HEK293 (cell line): ENCODE results near the gene TMC6.
A peak's percentile ranks its signal among the peaks of the same experiment; 100 is the strongest.

Source experiments
- GLI2 ChIP-seq: fragments of 450-650 bp; formaldehyde crosslinking; IDR thresholded peaks from 2 replicates; pipeline ENCODE4; 2017; ENCODE audit warnings: missing biosample characterization, missing genetic modification characterization, low read depth, borderline replicate concordance
- HOXD13 ChIP-seq: sonication (generic); formaldehyde crosslinking; IDR thresholded peaks from 2 replicates; pipeline ENCODE4 v1.8.0; 2022; ENCODE audit warnings: missing genetic modification reagents, borderline replicate concordance
- KLF1 ChIP-seq: fragments of 450-650 bp; formaldehyde crosslinking; IDR thresholded peaks from 2 replicates; pipeline ENCODE4 v1.5.1; 2016; ENCODE audit warnings: missing biosample characterization, missing genetic modification characterization
- KLF16 ChIP-seq: fragments of 450-650 bp; formaldehyde crosslinking; IDR thresholded peaks from 2 replicates; pipeline ENCODE4 v1.5.1; 2017; ENCODE audit warnings: missing biosample characterization, missing genetic modification characterization
- KLF9 ChIP-seq: fragments of 450-650 bp; formaldehyde crosslinking; IDR thresholded peaks from 2 replicates; pipeline ENCODE4 v1.5.1; 2016; ENCODE audit warnings: missing biosample characterization, missing genetic modification characterization, low read depth
- MYNN ChIP-seq: fragments of 450-650 bp; formaldehyde crosslinking; IDR thresholded peaks from 2 replicates; pipeline ENCODE4 v1.5.1; 2016; ENCODE audit warnings: missing biosample characterization, missing genetic modification characterization, borderline replicate concordance
- SP7 ChIP-seq: fragments of 450-650 bp; formaldehyde crosslinking; IDR thresholded peaks from 2 replicates; pipeline ENCODE4 v1.5.1; 2016; ENCODE audit warnings: missing biosample characterization, missing genetic modification characterization
- WT1 ChIP-seq: fragments of 450-650 bp; formaldehyde crosslinking; IDR thresholded peaks from 2 replicates; pipeline ENCODE4 v1.5.1; 2016; ENCODE audit warnings: missing biosample characterization, missing genetic modification characterization
- YY2 ChIP-seq: fragments of 450-650 bp; formaldehyde crosslinking; IDR thresholded peaks from 2 replicates; pipeline ENCODE4 v1.5.1; 2016; ENCODE audit warnings: missing biosample characterization, missing genetic modification characterization
- ZFHX2 ChIP-seq: fragments of 450-650 bp; formaldehyde crosslinking; conservative IDR thresholded peaks from 2 replicates; pipeline ENCODE4 v1.5.1; 2016; ENCODE audit warnings: missing biosample characterization, missing genetic modification characterization
- ZNF311 ChIP-seq: fragments of 450-650 bp; formaldehyde crosslinking; IDR thresholded peaks from 2 replicates; pipeline ENCODE4 v1.5.1; 2017; ENCODE audit warnings: missing biosample characterization, missing genetic modification characterization, borderline replicate concordance
- ZNF324 ChIP-seq: fragments of 450-650 bp; formaldehyde crosslinking; IDR thresholded peaks from 2 replicates; pipeline ENCODE4 v1.5.1; 2016; ENCODE audit warnings: missing biosample characterization, missing genetic modification characterization
- ZNF416 ChIP-seq: fragments of 450-650 bp; formaldehyde crosslinking; IDR thresholded peaks from 2 replicates; pipeline ENCODE4 v1.5.1; 2016; ENCODE audit warnings: missing biosample characterization, missing genetic modification characterization
- ZNF521 ChIP-seq: fragments of 450-650 bp; formaldehyde crosslinking; IDR thresholded peaks from 2 replicates; pipeline ENCODE4 v1.5.1; 2017; ENCODE audit warnings: missing biosample characterization, mild to moderate bottlenecking, missing genetic modification characterization
- ZNF530 ChIP-seq: fragments of 450-650 bp; formaldehyde crosslinking; IDR thresholded peaks from 2 replicates; pipeline ENCODE4 v1.5.1; 2016; ENCODE audit warnings: low read depth, missing biosample characterization, missing genetic modification characterization
- ZNF555 ChIP-seq: fragments of 450-650 bp; formaldehyde crosslinking; conservative IDR thresholded peaks from 2 replicates; pipeline ENCODE4 v1.5.1; 2017; ENCODE audit warnings: missing biosample characterization, mild to moderate bottlenecking, missing genetic modification characterization, inconsistent platforms
- ZNF560 ChIP-seq: fragments of 450-650 bp; formaldehyde crosslinking; IDR thresholded peaks from 2 replicates; pipeline ENCODE4 v1.5.1; 2017; ENCODE audit warnings: missing biosample characterization, missing genetic modification characterization, borderline replicate concordance
- ZNF610 ChIP-seq: fragments of 450-650 bp; formaldehyde crosslinking; IDR thresholded peaks from 2 replicates; pipeline ENCODE4 v1.5.1; 2016; ENCODE audit warnings: missing biosample characterization, missing genetic modification characterization, borderline replicate concordance
- ZNF621 ChIP-seq: fragments of 450-650 bp; formaldehyde crosslinking; IDR thresholded peaks from 2 replicates; pipeline ENCODE4 v1.5.1; 2017; ENCODE audit warnings: missing biosample characterization, missing genetic modification characterization
- ZNF792 ChIP-seq: fragments of 450-650 bp; formaldehyde crosslinking; IDR thresholded peaks from 2 replicates; pipeline ENCODE4 v1.5.1; 2016; ENCODE audit warnings: missing biosample characterization, missing genetic modification characterization
- TF ChIP-seq, protein P1 (sequence below): fragments of 450-650 bp; formaldehyde crosslinking; IDR thresholded peaks from 2 replicates; pipeline ENCODE4 v1.5.1; 2017; ENCODE audit warnings: missing biosample characterization, missing genetic modification characterization
- TF ChIP-seq, protein P2 (sequence below): fragments of 450-650 bp; formaldehyde crosslinking; IDR thresholded peaks from 2 replicates; pipeline ENCODE4 v1.5.1; 2017; ENCODE audit warnings: missing biosample characterization, missing genetic modification characterization
- TF ChIP-seq, protein P3 (sequence below): fragments of 450-650 bp; IDR thresholded peaks from 2 replicates; pipeline ENCODE4 v1.5.1; 2018; ENCODE audit warnings: missing biosample characterization, mild to moderate bottlenecking, missing genetic modification characterization
- TF ChIP-seq, protein P4 (sequence below): fragments of 450-650 bp; formaldehyde crosslinking; IDR thresholded peaks from 2 replicates; pipeline ENCODE4 v1.5.1; 2016; ENCODE audit warnings: missing biosample characterization, missing genetic modification characterization
- TF ChIP-seq, protein P5 (sequence below): fragments of 450-650 bp; formaldehyde crosslinking; IDR thresholded peaks from 2 replicates; pipeline ENCODE4 v1.5.1; 2016; ENCODE audit warnings: missing biosample characterization, missing genetic modification characterization, low read depth
- TF ChIP-seq, protein P6 (sequence below): fragments of 450-650 bp; formaldehyde crosslinking; IDR thresholded peaks from 2 replicates; pipeline ENCODE4 v1.5.1; 2016; ENCODE audit warnings: missing biosample characterization, missing genetic modification characterization
- TF ChIP-seq, protein P7 (sequence below): fragments of 450-650 bp; formaldehyde crosslinking; IDR thresholded peaks from 2 replicates; pipeline ENCODE4 v1.5.1; 2017; ENCODE audit warnings: missing biosample characterization, missing genetic modification characterization

TMC6 gene

DNA sequence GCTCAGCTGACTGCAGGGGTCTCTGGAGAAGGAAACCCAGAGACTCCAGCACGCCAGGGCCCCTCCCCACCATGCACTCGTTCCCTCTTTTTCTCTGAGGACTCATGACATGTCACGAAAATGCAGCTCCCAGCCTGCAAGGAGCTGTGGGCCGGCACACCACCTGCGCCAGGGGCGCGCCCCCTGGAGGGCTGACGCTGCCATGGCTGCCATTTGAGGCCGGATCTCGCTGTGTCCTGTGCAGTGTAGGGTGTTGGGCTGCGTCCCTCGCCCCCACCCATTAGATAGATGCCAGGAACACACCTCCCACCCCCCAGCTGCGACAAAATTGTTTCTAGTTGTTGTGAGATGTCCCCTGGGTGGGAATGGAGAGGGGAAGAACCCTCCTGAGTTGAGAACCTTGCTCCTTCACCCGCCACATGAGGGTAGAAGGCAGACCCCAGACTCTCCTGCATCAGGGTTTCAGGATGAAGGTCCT, 48.0 kb upstream of the TMC6 start (continued):
- TF ChIP-seq HOXD13 (CRISPR knock-in tag) = no peak
- TF ChIP-seq, protein P1, sequence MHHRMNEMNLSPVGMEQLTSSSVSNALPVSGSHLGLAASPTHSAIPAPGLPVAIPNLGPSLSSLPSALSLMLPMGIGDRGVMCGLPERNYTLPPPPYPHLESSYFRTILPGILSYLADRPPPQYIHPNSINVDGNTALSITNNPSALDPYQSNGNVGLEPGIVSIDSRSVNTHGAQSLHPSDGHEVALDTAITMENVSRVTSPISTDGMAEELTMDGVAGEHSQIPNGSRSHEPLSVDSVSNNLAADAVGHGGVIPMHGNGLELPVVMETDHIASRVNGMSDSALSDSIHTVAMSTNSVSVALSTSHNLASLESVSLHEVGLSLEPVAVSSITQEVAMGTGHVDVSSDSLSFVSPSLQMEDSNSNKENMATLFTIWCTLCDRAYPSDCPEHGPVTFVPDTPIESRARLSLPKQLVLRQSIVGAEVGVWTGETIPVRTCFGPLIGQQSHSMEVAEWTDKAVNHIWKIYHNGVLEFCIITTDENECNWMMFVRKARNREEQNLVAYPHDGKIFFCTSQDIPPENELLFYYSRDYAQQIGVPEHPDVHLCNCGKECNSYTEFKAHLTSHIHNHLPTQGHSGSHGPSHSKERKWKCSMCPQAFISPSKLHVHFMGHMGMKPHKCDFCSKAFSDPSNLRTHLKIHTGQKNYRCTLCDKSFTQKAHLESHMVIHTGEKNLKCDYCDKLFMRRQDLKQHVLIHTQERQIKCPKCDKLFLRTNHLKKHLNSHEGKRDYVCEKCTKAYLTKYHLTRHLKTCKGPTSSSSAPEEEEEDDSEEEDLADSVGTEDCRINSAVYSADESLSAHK (tag by site-specific recombination) = no peak
- TF ChIP-seq KLF9 (tag by site-specific recombination) = no peak
- TF ChIP-seq KLF16 (tag by site-specific recombination) = no peak
- TF ChIP-seq, protein P2, sequence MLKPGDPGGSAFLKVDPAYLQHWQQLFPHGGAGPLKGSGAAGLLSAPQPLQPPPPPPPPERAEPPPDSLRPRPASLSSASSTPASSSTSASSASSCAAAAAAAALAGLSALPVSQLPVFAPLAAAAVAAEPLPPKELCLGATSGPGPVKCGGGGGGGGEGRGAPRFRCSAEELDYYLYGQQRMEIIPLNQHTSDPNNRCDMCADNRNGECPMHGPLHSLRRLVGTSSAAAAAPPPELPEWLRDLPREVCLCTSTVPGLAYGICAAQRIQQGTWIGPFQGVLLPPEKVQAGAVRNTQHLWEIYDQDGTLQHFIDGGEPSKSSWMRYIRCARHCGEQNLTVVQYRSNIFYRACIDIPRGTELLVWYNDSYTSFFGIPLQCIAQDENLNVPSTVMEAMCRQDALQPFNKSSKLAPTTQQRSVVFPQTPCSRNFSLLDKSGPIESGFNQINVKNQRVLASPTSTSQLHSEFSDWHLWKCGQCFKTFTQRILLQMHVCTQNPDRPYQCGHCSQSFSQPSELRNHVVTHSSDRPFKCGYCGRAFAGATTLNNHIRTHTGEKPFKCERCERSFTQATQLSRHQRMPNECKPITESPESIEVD = no peak
- TF ChIP-seq, protein P3, sequence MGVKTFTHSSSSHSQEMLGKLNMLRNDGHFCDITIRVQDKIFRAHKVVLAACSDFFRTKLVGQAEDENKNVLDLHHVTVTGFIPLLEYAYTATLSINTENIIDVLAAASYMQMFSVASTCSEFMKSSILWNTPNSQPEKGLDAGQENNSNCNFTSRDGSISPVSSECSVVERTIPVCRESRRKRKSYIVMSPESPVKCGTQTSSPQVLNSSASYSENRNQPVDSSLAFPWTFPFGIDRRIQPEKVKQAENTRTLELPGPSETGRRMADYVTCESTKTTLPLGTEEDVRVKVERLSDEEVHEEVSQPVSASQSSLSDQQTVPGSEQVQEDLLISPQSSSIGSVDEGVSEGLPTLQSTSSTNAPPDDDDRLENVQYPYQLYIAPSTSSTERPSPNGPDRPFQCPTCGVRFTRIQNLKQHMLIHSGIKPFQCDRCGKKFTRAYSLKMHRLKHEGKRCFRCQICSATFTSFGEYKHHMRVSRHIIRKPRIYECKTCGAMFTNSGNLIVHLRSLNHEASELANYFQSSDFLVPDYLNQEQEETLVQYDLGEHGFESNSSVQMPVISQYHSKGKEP (tag by site-specific recombination) = peak; percentile 65
- TF ChIP-seq, protein P4, sequence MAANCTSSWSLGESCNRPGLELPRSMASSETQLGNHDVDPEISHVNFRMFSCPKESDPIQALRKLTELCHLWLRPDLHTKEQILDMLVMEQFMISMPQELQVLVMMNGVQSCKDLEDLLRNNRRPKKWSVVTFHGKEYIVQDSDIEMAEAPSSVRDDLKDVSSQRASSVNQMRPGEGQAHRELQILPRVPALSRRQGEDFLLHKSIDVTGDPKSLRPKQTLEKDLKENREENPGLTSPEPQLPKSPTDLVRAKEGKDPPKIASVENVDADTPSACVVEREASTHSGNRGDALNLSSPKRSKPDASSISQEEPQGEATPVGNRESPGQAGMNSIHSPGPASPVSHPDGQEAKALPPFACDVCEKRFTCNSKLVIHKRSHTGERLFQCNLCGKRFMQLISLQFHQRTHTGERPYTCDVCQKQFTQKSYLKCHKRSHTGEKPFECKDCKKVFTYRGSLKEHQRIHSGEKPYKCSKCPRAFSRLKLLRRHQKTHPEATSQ = no peak
- TF ChIP-seq ZNF521 (tag by site-specific recombination) = no peak
- no peak for TF ChIP-seq WT1 (tag by site-specific recombination)
- TF ChIP-seq ZNF621 (tag by site-specific recombination) = no peak
- no peak for TF ChIP-seq ZNF311
- no peak for TF ChIP-seq ZNF416 (tag by site-specific recombination)
- TF ChIP-seq ZNF324 (tag by site-specific recombination) = no peak
- TF ChIP-seq MYNN (tag by site-specific recombination) = no peak
- no peak for TF ChIP-seq ZNF610
- TF ChIP-seq ZNF560 (tag by site-specific recombination) = no peak
- TF ChIP-seq SP7 (tag by site-specific recombination) = 0 out of 2 replicates have a peak, but pooled peaks have one; percentile 13
- TF ChIP-seq, protein P5, sequence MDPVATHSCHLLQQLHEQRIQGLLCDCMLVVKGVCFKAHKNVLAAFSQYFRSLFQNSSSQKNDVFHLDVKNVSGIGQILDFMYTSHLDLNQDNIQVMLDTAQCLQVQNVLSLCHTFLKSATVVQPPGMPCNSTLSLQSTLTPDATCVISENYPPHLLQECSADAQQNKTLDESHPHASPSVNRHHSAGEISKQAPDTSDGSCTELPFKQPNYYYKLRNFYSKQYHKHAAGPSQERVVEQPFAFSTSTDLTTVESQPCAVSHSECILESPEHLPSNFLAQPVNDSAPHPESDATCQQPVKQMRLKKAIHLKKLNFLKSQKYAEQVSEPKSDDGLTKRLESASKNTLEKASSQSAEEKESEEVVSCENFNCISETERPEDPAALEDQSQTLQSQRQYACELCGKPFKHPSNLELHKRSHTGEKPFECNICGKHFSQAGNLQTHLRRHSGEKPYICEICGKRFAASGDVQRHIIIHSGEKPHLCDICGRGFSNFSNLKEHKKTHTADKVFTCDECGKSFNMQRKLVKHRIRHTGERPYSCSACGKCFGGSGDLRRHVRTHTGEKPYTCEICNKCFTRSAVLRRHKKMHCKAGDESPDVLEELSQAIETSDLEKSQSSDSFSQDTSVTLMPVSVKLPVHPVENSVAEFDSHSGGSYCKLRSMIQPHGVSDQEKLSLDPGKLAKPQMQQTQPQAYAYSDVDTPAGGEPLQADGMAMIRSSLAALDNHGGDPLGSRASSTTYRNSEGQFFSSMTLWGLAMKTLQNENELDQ (tag by site-specific recombination) = no peak
- no peak for TF ChIP-seq ZNF555 (tag by site-specific recombination)
- TF ChIP-seq, protein P6, sequence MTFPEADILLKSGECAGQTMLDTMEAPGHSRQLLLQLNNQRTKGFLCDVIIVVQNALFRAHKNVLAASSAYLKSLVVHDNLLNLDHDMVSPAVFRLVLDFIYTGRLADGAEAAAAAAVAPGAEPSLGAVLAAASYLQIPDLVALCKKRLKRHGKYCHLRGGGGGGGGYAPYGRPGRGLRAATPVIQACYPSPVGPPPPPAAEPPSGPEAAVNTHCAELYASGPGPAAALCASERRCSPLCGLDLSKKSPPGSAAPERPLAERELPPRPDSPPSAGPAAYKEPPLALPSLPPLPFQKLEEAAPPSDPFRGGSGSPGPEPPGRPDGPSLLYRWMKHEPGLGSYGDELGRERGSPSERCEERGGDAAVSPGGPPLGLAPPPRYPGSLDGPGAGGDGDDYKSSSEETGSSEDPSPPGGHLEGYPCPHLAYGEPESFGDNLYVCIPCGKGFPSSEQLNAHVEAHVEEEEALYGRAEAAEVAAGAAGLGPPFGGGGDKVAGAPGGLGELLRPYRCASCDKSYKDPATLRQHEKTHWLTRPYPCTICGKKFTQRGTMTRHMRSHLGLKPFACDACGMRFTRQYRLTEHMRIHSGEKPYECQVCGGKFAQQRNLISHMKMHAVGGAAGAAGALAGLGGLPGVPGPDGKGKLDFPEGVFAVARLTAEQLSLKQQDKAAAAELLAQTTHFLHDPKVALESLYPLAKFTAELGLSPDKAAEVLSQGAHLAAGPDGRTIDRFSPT = no peak
- 0 out of 2 replicates have a peak, but pooled peaks have one; percentile 24 for TF ChIP-seq YY2 (tag by site-specific recombination)
- TF ChIP-seq, protein P7, sequence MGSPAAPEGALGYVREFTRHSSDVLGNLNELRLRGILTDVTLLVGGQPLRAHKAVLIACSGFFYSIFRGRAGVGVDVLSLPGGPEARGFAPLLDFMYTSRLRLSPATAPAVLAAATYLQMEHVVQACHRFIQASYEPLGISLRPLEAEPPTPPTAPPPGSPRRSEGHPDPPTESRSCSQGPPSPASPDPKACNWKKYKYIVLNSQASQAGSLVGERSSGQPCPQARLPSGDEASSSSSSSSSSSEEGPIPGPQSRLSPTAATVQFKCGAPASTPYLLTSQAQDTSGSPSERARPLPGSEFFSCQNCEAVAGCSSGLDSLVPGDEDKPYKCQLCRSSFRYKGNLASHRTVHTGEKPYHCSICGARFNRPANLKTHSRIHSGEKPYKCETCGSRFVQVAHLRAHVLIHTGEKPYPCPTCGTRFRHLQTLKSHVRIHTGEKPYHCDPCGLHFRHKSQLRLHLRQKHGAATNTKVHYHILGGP (tag by site-specific recombination) = no peak
- TF ChIP-seq GLI2 (tag by site-specific recombination) = no peak
- peak; percentile 31; the same call in 1 of the 2 replicates for TF ChIP-seq KLF1 (tag by site-specific recombination)
- TF ChIP-seq ZNF792 (tag by site-specific recombination) = no peak
- TF ChIP-seq ZFHX2 (tag by site-specific recombination) = peak; percentile 27; the same call in 1 of the 2 replicates
- no peak for TF ChIP-seq ZNF530 (tag by site-specific recombination)
